DND-41 (cell line): ENCODE results near the gene NTM.

Source experiments
- CTCF ChIP-seq: IDR thresholded peaks from 2 replicates; pipeline ENCODE4 v1.5.1; 2012; ENCODE audit warnings: borderline replicate concordance, low read length, moderate library complexity, mild to moderate bottlenecking; ENCODE audit not compliant: poor library complexity, severe bottlenecking; ENCODE audit errors: extremely low read depth
- EZH2 ChIP-seq: IDR thresholded peaks from 3 replicates; pipeline ENCODE4 v1.6.1; 2012; ENCODE audit warnings: borderline replicate concordance, low read depth, mild to moderate bottlenecking, moderate library complexity, low read length, inconsistent platforms; ENCODE audit not compliant: severe bottlenecking

DNA sequence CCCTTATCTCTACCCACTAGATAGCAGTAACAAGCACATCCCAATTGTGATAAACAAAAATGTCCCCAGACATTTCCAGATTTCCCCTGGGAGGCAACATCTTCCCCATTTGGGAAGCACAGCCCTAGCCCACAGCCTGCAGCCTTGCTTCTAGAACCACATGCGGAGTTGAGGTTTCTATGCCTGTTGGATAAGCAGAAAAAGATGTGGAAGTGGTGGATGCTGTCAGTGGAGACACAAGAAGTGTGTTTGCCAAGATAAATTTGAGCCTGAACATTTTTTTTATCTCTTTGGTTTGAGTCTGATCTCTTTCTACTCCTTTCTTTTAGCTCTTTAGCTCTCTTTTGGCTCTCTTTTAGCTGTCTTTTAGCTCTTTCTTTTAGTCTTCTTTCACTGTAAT is 884.5 kb downstream of the NTM start:
- TF ChIP-seq CTCF = no peak
- TF ChIP-seq EZH2 = no peak
